GM19397 (cell line): ENCODE data around the gene RAB30.
"Not testable (repeated sequence)": the region's sequence is repeated elsewhere in the genome, so short reads cannot be mapped to it uniquely, and the experiment has no call there.

ENCODE experiments used
- ATAC-seq: cut with Tn5 transposase; IDR thresholded peaks from one replicate; pipeline ENCODE4 v1.9.1; 2021; ENCODE audit warnings: mild to moderate bottlenecking, moderate library complexity; ENCODE audit not compliant: unreplicated experiment

RAB30 gene

GRCh38 chr11:83011333-83012167, 60.1 kb downstream of the RAB30 start:
- ATAC-seq = no peak

GRCh38 chr11:83009999-83010398, 61.7 kb downstream of the RAB30 start:
- no peak for ATAC-seq

GRCh38 chr11:83009136-83009535, 62.6 kb downstream of the RAB30 start:
- not testable (repeated sequence) for ATAC-seq

GRCh38 chr11:83008581-83008923, 63.1 kb downstream of the RAB30 start:
- no peak for ATAC-seq

GRCh38 chr11:83007909-83008580, 63.7 kb downstream of the RAB30 start:
- peak; percentile 53 for ATAC-seq

GRCh38 chr11:83007477-83007876, 64.2 kb downstream of the RAB30 start:
- no peak for ATAC-seq

GRCh38 chr11:83006877-83007330, 64.8 kb downstream of the RAB30 start:
- peak; percentile 50 for ATAC-seq

- no peak for ATAC-seq
These were observed 66.7 kb downstream of the RAB30 start for GRCh38 chr11:83004746-83005556.

GRCh38 chr11:83002522-83002921, 69.2 kb downstream of the RAB30 start:
- no peak for ATAC-seq

GRCh38 chr11:83002053-83002452, 69.6 kb downstream of the RAB30 start:
- ATAC-seq = no peak

GRCh38 chr11:83000381-83000780, 71.3 kb downstream of the RAB30 start:
- no peak for ATAC-seq

GRCh38 chr11:82999232-82999631, 72.5 kb downstream of the RAB30 start:
- ATAC-seq = no peak

GRCh38 chr11:82998697-82999096, 73.0 kb downstream of the RAB30 start:
- ATAC-seq = no peak

GRCh38 chr11:82996966-82997606, 74.6 kb downstream of the RAB30 start:
- ATAC-seq = peak; percentile 86

- peak; percentile 32 for ATAC-seq
These were observed 75.8 kb downstream of the RAB30 start for GRCh38 chr11:82995754-82996398.

- no peak for ATAC-seq
These were observed 76.5 kb downstream of the RAB30 start for GRCh38 chr11:82995235-82995634.

GRCh38 chr11:82994604-82995230, 77.0 kb downstream of the RAB30 start:
- ATAC-seq = no peak

- ATAC-seq = no peak
These were observed 79.5 kb downstream of the RAB30 start for GRCh38 chr11:82992223-82992622.

- no peak for ATAC-seq
These were observed 81.9 kb downstream of the RAB30 start for GRCh38 chr11:82989628-82990404.
